Left hindlimb (tissue), 1 donor: ENCODE measurements around the gene DUSP11.
"Not testable (repeated sequence)": the region's sequence is repeated elsewhere in the genome, so short reads cannot be mapped to it uniquely, and the experiment has no call there.

Source experiments
- DNase-seq: peaks from one replicate; pipeline ENCODE4 v3.0.0-alpha.2; 2018

DUSP11 gene

GRCh38 chr2:73770725-73771124, 9.2 kb downstream of the DUSP11 start:
- no peak for DNase-seq

DNA sequence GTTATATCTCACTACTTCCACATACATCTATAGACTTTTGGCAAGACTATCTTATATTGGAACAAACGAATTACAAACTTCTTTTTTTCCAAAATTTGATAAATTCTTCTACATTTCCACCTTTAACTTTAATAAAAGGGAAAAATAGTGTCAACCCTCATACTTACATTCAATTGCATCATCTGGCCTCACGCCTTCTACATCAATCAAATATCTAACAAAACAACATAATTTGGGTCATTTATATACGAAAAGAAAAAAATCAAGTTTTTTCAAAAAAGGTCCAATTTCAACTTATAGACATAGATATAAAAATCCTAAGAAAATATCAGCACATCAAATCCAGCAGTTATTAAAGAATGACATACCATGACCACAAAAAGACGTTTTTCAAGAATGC, 12.9 kb downstream of the DUSP11 start:
- no peak for DNase-seq

- DNase-seq: no peak
Measured at GRCh38 chr2:73766349-73766748, 13.6 kb downstream of the DUSP11 start.

GRCh38 chr2:73764945-73765344, 15.0 kb downstream of the DUSP11 start:
- no peak for DNase-seq

DNA sequence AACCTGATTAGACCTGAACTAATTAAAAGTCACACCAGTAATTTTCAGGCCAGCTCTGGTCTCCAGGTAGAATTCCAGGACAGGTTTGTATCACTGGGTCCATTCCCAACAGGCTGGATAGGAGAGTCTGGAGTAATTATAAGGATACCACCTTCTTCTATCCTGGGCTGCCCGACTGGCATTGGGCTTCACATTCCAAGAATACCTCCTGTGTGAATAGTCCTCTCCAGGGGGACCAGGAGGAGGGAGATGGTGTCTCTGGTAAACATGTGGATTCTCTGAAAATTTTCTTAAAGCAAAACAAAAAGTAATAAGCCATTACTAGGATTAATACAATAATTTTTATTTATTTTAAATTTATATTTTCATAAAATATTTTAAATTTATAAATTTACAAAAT, 17.3 kb downstream of the DUSP11 start:
- DNase-seq: no peak

- DNase-seq: no peak
Measured at GRCh38 chr2:73759904-73760303, 20.0 kb downstream of the DUSP11 start.

DNA sequence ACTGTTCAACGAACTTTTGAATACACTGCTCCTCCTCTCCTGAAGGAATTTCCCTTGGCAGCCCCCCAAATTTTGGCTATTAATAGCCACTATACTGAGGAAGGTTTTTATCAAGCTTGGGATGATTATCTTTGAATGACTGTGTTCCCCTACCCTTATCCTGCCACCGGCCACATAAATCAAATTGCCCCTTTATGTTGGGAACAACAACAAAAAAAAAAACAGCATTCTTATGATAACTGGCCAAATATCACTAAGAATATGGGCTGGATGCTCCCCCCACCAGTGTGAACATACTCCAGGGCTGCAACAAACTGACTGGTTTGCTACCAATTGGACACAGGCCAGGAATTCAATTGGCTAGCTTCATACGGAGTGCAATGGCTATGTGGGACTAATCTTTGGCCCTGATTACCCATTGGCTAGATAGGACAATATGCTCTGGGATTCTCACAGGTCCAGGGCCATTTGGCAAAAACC, 20.6 kb downstream of the DUSP11 start:
- DNase-seq: no peak

DNA sequence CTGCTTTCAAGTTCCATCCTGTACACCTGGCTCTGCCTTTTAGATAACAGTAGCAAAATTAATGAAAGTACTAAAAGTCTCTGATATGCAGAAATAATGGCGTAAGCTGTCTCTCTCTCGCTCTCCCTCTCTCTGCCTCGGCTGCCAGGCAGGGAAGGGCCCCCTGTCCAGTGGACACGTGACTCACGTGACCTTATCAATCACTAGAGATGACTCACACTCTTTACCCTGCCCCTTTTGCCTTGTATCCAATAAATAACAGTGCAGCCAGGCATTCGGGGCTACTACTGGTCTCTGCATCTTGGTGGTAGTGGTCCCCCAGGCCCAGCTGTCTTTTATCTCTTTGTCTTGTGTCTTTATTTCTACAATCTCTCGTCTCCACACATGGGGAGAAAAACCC, 25.6 kb downstream of the DUSP11 start:
- not testable (repeated sequence) for DNase-seq

DNA sequence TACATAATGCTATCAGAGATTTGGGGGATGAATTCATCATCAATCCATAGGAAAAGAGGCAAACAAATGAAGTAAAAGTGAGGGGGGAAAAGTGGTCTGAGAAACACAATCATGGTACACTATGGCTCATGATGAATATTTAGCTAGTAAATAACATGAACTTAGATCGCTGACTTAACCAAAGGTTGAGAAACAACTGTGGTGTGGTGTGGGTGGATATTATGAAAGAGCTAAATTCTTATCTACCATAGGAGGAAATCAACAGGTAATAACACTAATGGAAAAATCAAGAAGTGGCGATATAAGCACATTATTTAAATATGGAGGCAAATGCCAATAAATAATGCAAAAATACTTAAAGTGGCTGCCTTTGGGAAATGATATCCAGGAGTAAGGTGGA, 30.6 kb downstream of the DUSP11 start:
- no peak for DNase-seq

DNA sequence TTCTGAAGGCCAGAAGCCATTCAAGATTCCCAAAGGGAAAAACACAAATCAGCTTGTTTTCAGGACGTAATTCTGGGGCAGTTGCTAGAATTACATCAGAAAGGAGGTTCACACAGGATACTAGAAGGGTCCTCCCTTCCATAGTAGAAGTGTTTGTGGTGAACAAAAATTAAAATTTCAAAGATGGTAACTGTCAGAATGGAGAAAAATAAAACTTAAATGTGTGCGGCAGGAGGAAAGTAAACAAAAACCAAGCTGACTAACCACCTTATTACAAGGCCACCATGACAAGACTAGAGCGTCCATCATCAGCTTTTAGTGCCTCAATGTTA, 33.1 kb downstream of the DUSP11 start:
- no peak for DNase-seq

GRCh38 chr2:73746015-73746876, 33.7 kb downstream of the DUSP11 start:
- no peak for DNase-seq

DNA sequence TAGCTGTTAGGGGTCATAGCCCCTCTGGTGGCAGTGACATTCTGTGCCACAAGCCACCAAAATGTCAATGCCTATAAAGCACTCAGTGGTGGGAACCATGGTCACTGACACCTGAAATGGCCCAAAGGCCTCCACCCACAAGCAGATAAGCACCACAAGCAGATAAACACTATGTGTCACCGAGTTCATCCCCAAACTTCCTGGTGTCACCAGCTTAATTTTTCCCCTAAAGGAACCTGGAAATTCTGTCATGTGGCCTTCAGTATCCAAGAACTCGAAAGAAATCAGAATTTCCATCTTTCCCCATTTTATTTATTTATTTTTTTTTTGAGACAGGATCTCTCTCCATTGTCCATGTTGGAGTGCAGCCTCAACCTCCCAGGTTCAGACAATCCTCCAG, 39.1 kb downstream of the DUSP11 start:
- DNase-seq: no peak

GRCh38 chr2:73739101-73739500, 40.8 kb downstream of the DUSP11 start:
- DNase-seq: no peak

- peak; percentile 98 for DNase-seq
Measured at GRCh38 chr2:73736855-73737779, 42.8 kb downstream of the DUSP11 start, which contains the start of gene TPRKB. Gene TPRKB (minus strand): TSS chr2:73737345. CDS start chr2:73734569, 2,776 bp downstream.

- DNase-seq: no peak
Measured at GRCh38 chr2:73736378-73736777, 43.5 kb downstream of the DUSP11 start.

- no peak for DNase-seq
Measured at GRCh38 chr2:73730810-73731209, 49.1 kb downstream of the DUSP11 start.

DNA sequence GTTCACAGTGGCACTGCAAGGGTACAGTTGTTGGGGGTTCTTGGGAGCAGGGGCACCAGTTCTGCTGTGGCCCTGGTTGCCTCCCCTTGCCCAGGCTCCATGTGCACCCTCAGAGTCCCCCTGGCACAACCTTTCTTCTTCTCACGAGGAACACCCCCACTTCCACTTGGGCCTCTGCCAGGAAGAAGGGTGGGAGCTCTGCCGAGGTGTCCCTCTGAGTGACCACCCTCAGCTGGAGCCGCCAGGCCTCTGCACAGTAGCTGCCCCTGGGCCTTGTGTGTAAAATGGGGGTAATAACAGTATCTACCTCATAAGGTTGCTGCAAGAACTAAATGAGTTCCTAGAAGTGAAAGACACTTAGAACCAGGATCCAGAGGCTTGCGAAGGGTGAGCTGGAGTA, 51.2 kb downstream of the DUSP11 start:
- no peak for DNase-seq

DNA sequence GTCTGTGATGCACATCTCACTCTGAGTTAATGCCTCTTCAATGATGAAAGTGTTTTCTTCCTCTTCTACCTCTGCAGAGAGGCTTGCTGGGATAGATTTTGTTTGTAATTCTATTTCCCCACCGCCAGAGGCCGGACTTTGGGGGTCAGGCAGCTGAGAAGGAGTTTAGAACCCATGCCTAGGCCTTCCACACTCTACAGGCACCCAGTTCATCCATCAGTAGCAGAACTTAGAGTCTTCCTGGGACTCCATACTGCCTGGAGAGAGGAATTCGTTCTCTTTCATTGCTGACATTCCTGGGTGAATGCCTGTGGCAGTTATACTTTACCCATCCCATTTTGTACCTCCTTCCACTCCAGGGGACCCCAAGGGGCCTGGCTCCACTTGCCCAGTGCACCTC, 51.9 kb downstream of the DUSP11 start:
- no peak for DNase-seq

GRCh38 chr2:73726657-73727056, 53.2 kb downstream of the DUSP11 start:
- DNase-seq: not testable (repeated sequence)

DNA sequence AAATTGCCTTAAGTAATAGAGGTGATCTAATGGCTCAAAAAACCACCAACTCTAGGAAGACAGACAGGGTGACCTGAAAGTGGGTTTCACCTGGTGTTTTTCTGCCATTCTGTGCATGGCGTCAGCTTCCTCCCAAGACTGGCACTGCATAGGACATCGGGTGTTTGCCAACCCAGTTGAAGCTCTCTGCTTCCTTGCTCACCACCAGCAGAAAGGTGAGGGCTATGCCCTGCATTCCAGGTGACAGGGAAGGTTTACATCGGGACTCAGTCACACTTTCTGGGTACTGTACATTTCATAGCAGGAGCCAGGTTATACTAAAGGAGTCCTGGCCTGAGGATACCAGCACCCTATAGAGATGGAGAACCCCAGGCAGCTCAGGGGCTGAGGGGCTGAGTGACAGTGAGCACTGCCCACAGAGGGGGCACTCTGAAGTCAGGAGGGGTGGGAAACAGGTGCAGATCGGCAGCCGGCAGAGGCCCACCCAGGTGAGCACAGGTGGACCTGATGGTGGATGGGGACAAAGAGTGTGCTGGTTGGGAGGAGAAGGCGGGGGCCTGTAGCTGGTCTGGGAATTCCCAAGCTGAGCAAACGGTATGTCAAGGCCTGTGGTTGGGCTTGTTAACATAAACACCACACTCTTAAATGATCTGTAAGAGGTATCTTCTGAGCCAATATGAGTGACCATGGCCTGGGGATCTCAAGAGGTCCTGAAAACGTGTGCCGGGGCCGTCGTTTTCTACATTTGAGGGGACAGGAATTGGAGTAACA, 60.9 kb downstream of the DUSP11 start:
- no peak for DNase-seq

DNA sequence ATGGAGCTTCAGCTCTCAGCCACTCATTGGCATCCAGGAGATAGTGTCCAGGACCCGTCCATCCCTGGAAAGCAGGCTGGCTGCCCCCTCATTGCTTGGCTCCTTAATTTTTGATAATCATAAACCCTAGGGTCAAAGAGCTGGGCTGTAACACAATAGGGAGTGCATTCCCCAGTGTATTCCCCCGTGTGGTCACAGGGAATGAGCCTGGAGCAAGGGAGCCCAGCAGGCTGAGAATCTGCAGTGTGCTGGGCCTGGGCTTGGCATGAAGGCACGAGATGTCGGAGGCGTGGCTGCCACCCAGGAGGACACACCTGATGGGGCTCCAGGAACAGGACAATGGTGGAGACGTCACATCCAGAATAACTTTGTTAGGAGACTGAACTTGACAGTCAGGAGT, 61.5 kb downstream of the DUSP11 start:
- DNase-seq: no peak

DNA sequence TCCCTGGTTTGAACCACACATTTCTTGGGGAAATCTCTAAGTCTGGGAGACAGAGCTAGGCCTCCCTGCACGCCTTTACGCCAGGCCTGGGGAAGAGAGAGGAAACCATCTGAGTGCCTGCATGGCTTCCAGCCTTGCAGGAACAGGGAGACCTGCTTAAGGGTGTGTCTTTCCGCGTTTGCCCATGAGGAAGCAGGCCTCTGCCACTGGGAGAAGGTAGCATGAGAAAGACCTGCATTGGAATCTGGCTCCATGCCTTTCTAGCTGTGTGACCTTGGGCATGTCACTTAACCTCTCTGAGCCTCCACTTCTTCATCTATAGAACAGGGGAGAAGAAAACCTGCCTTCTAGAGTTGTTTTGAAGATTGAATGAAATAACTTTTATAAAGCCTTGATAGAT, 62.2 kb downstream of the DUSP11 start:
- not testable (repeated sequence) for DNase-seq

- DNase-seq: no peak
Measured at GRCh38 chr2:73717251-73717606, 62.7 kb downstream of the DUSP11 start.
